ENCODE data around the gene ZNF746. TPM values are rescaled to one million over a fixed set of nuclear protein-coding genes. Genes with fewer than 3 reads are reported as not detected.

The ZNF746 gene
- total RNA-seq (2021) (16.0 to 17.1 TPM (median 16.8 TPM) in 3 replicates), Bru-seq, nascent RNA (percentile 74 among the genes with signal in this experiment)
- long read RNA-seq, experiment 1, transcript ZNF746-201 (7 exons, 3,806 nt) = minor isoform, 22 of 108 reads
- long read RNA-seq, experiment 1, transcript ZNF746-205 (7 exons, 3,949 nt) = major isoform, 28 of 108 reads
- long read RNA-seq, experiment 1, transcript ZNF746-202 (7 exons, 3,797 nt) = minor isoform, 16 of 108 reads
- long read RNA-seq, experiment 1, partial matches to known transcripts = 4 of 108 reads
- long read RNA-seq, experiment 1, other reads (novel, unspliced or antisense) = 38 of 108 reads
- long read RNA-seq, experiment 2, partial matches to known transcripts = 5 of 20 reads
- long read RNA-seq, experiment 2, other reads (novel, unspliced or antisense) = 8 of 20 reads
- long read RNA-seq, experiment 3 = 0 reads

DNA sequence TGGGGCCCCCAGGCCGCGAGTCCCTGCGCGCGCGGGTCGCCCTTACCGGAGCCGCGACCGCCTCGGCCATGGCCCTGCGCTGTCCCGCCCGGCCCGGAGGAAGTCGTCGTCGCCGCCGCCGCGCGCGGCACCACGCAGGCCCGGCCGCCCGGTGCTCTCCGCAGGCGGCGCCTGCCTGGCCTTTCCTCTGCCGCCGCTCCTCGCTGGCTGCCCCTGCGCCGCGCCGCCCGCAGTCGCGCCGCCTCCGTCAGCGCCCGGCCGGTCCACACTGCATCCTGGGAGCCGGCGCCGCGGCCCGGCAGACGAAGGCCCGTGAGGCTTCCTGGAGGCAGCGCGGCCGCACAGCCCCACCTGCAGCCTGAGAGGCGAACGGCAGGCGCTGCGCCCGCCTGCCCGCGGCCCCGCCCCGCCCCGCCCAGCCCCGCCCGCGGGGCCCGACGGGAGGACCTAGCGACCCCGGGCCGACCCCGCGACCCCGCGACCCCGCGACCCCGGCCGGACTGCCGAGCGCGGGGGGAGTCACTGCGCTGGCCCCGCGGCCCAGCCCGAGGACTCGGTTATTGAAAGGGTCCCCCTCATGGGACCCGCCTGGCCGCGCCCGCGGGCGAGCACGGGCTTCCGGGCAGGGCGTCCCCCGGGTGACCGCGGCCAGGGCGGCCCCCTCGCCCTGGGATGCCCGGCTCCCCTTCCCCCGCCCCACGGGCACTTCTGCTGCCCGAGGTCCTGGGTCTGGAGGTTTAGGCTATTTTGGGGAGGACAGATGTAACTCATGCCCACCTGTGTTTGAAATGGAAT, at the start of gene ZNF746:
Gene ZNF746 (minus strand): TSS at position 343 of the 795 bp plus-strand sequence. CDS start 273 bp downstream, at position 70.
- Mint-ChIP-seq H3K9me3 (no peaks in the 10 kb centered on the region), H3K27ac (no peak within 1 kb of the TSS), H3K4me3 (peak within 1 kb of the TSS; percentile 84), H3K36me3 (peaks cover 15% of the 10 kb centered on the region), H3K4me1 (peaks cover 12% of the 10 kb centered on the region), H3K27me3 (ENCODE audit: low read depth) (peaks cover 41% of the 10 kb centered on the region)
- DNase-seq (ENCODE audit: low spot score) (peak; percentile 83), ATAC-seq (peak; percentile 95)
- POLR2A ChIA-PET = no interaction called here
- CTCF ChIA-PET = interaction anchor here (0.6 kb wide), 1 partner anchor 433 kb away, joined by 3 read pairs; no protein-coding TSS in a partner anchor
- TF ChIP-seq MYBL2 (CRISPR knock-in tag; IDR thresholded peaks at IDR 0.05) (no peak), ZNF232 (CRISPR knock-in tag; IDR thresholded peaks at IDR 0.05) (no peak), SP1 (CRISPR knock-in tag; conservative IDR thresholded peaks at IDR 0.05) (0 out of 2 replicates have a peak, but pooled peaks have one; percentile 49), JAZF1 (CRISPR knock-in tag; IDR thresholded peaks at IDR 0.05) (no peak), NFYB (CRISPR knock-in tag; conservative IDR thresholded peaks at IDR 0.05; ENCODE audit: low read depth) (0 out of 2 replicates have a peak, but pooled peaks have one; percentile 7), TP53 (CRISPR knock-in tag; IDR thresholded peaks at IDR 0.05) (no peak), FOXK1 (CRISPR knock-in tag; IDR thresholded peaks at IDR 0.05) (0 out of 2 replicates have a peak, but pooled peaks have one; percentile 57), GABPB1 (CRISPR knock-in tag; IDR thresholded peaks at IDR 0.05) (0 out of 2 replicates have a peak, but pooled peaks have one; percentile 14), FOXP1 (CRISPR knock-in tag; IDR thresholded peaks at IDR 0.05; ENCODE audit: borderline replicate concordance) (peak; percentile 71; the same call in 1 of the 2 replicates), TEAD1 (CRISPR knock-in tag; IDR thresholded peaks at IDR 0.05) (peak; percentile 53; the same call in 1 of the 2 replicates), HMGA2 (CRISPR knock-in tag; IDR thresholded peaks at IDR 0.05) (no peak), CREM (CRISPR knock-in tag; IDR thresholded peaks at IDR 0.05) (peak; percentile 26; the same call in 1 of the 2 replicates), KAT7 (CRISPR knock-in tag; IDR thresholded peaks at IDR 0.05; ENCODE audit: borderline replicate concordance) (0 out of 2 replicates have a peak, but pooled peaks have one; percentile 30)
- TF ChIP-seq, protein P1, sequence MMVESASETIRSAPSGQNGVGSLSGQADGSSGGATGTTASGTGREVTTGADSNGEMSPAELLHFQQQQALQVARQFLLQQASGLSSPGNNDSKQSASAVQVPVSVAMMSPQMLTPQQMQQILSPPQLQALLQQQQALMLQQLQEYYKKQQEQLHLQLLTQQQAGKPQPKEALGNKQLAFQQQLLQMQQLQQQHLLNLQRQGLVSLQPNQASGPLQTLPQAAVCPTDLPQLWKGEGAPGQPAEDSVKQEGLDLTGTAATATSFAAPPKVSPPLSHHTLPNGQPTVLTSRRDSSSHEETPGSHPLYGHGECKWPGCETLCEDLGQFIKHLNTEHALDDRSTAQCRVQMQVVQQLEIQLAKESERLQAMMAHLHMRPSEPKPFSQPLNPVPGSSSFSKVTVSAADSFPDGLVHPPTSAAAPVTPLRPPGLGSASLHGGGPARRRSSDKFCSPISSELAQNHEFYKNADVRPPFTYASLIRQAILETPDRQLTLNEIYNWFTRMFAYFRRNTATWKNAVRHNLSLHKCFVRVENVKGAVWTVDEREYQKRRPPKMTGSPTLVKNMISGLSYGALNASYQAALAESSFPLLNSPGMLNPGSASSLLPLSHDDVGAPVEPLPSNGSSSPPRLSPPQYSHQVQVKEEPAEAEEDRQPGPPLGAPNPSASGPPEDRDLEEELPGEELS (CRISPR knock-in tag; IDR thresholded peaks at IDR 0.05) = peak; percentile 64; the same call in 1 of the 2 replicates
- TF ChIP-seq, protein P2, sequence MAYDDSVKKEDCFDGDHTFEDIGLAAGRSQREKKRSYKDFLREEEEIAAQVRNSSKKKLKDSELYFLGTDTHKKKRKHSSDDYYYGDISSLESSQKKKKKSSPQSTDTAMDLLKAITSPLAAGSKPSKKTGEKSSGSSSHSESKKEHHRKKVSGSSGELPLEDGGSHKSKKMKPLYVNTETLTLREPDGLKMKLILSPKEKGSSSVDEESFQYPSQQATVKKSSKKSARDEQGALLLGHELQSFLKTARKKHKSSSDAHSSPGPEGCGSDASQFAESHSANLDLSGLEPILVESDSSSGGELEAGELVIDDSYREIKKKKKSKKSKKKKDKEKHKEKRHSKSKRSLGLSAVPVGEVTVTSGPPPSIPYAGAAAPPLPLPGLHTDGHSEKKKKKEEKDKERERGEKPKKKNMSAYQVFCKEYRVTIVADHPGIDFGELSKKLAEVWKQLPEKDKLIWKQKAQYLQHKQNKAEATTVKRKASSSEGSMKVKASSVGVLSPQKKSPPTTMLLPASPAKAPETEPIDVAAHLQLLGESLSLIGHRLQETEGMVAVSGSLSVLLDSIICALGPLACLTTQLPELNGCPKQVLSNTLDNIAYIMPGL (CRISPR knock-in tag; IDR thresholded peaks at IDR 0.05) = peak; percentile 63; the same call in 1 of the 2 replicates
- TF ChIP-seq, protein P3, sequence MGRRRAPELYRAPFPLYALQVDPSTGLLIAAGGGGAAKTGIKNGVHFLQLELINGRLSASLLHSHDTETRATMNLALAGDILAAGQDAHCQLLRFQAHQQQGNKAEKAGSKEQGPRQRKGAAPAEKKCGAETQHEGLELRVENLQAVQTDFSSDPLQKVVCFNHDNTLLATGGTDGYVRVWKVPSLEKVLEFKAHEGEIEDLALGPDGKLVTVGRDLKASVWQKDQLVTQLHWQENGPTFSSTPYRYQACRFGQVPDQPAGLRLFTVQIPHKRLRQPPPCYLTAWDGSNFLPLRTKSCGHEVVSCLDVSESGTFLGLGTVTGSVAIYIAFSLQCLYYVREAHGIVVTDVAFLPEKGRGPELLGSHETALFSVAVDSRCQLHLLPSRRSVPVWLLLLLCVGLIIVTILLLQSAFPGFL (CRISPR knock-in tag; IDR thresholded peaks at IDR 0.05; ENCODE audit: borderline replicate concordance) = no peak

DNA sequence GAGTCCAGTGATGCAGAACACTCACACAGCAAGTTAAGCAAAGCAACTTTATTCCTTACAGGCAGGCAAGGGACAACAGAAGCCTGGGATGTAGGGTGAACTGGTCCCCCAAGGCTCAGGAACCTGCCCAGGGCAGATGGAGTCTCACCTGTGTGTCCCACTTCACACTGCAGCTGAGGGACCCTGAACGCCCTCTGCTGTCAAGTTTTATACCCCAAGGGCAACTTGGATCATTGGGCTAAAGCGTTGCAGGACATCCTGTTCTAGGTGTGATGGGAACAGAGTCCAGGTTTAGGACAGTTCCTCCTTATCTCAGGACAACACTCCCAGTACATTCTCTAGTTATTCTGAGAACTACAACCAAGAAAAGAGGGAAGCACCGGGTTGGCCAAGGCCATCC, 49.5 kb upstream of the ZNF746 start:
- H3K4me1 Mint-ChIP-seq = no peaks in the 10 kb centered on the region
- peaks cover 6% of the 10 kb centered on the region; the same call in 1 of the 2 replicates for H3K9me3 Mint-ChIP-seq
- no peak overlapping the region for H3K27ac Mint-ChIP-seq
- DNase-seq (ENCODE audit: low spot score) (no peak), ATAC-seq (peak; percentile 62)
- H3K36me3 Mint-ChIP-seq = peaks cover 54% of the 10 kb centered on the region
- H3K4me3 Mint-ChIP-seq = no peak overlapping the region
- peaks cover 2% of the 10 kb centered on the region; the same call in 1 of the 2 replicates for H3K27me3 Mint-ChIP-seq (ENCODE audit: low read depth)
- ChIA-PET POLR2A (interaction anchor here (0.6 kb wide), 1 partner anchor 248 kb away, joined by 12 read pairs; no protein-coding TSS in a partner anchor), CTCF (no interaction called here)
- TF ChIP-seq, protein P4, sequence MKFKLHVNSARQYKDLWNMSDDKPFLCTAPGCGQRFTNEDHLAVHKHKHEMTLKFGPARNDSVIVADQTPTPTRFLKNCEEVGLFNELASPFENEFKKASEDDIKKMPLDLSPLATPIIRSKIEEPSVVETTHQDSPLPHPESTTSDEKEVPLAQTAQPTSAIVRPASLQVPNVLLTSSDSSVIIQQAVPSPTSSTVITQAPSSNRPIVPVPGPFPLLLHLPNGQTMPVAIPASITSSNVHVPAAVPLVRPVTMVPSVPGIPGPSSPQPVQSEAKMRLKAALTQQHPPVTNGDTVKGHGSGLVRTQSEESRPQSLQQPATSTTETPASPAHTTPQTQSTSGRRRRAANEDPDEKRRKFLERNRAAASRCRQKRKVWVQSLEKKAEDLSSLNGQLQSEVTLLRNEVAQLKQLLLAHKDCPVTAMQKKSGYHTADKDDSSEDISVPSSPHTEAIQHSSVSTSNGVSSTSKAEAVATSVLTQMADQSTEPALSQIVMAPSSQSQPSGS (CRISPR knock-in tag; IDR thresholded peaks at IDR 0.05; ENCODE audit: borderline replicate concordance, low read depth) = no peak
- TF ChIP-seq, protein P5, sequence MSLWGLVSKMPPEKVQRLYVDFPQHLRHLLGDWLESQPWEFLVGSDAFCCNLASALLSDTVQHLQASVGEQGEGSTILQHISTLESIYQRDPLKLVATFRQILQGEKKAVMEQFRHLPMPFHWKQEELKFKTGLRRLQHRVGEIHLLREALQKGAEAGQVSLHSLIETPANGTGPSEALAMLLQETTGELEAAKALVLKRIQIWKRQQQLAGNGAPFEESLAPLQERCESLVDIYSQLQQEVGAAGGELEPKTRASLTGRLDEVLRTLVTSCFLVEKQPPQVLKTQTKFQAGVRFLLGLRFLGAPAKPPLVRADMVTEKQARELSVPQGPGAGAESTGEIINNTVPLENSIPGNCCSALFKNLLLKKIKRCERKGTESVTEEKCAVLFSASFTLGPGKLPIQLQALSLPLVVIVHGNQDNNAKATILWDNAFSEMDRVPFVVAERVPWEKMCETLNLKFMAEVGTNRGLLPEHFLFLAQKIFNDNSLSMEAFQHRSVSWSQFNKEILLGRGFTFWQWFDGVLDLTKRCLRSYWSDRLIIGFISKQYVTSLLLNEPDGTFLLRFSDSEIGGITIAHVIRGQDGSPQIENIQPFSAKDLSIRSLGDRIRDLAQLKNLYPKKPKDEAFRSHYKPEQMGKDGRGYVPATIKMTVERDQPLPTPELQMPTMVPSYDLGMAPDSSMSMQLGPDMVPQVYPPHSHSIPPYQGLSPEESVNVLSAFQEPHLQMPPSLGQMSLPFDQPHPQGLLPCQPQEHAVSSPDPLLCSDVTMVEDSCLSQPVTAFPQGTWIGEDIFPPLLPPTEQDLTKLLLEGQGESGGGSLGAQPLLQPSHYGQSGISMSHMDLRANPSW (CRISPR knock-in tag; conservative IDR thresholded peaks at IDR 0.05; ENCODE audit: low read depth) = no peak
- TF ChIP-seq, protein P6, sequence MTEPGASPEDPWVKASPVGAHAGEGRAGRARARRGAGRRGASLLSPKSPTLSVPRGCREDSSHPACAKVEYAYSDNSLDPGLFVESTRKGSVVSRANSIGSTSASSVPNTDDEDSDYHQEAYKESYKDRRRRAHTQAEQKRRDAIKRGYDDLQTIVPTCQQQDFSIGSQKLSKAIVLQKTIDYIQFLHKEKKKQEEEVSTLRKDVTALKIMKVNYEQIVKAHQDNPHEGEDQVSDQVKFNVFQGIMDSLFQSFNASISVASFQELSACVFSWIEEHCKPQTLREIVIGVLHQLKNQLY (CRISPR knock-in tag; IDR thresholded peaks at IDR 0.05) = no peak
- TF ChIP-seq PRRX2 (CRISPR knock-in tag; IDR thresholded peaks at IDR 0.05) = no peak
- no peak for TF ChIP-seq EMX1 (CRISPR knock-in tag; IDR thresholded peaks at IDR 0.05)
- no peak for TF ChIP-seq ZNF416 (CRISPR knock-in tag; IDR thresholded peaks at IDR 0.05)
